ENCODE data around the gene CTXND1. TPM values are rescaled to one million over a fixed set of nuclear protein-coding genes. Genes with fewer than 3 reads are reported as not detected.

The CTXND1 gene
- polyA plus RNA-seq, 4 donors = 9.4 to 14.1 (median 11.8) TPM

Other genes with a start within 250 kb of the CTXND1 start
- gene ZFAND6, start 192.5 kb downstream of the CTXND1 start, polyA plus RNA-seq (ENCODE audit: insufficient read length in 4 of 4) = 100 to 1,000 TPM; 114 to 129 (median 126) TPM
- gene FAH, start 99.2 kb downstream of the CTXND1 start, polyA plus RNA-seq (ENCODE audit: insufficient read length in 4 of 4) = 10 to 100 TPM; 32.2 to 44.2 (median 37.2) TPM
- 10 to 100 TPM; 61.2 to 67.9 (median 62.2) TPM for gene ARNT2, start 152.2 kb upstream of the CTXND1 start, polyA plus RNA-seq (ENCODE audit: insufficient read length in 4 of 4)